DMS79 (cell line): Measurements from ENCODE around the gene SRXN1.
"Not testable (repeated sequence)": the region's sequence is repeated elsewhere in the genome, so short reads cannot be mapped to it uniquely, and the experiment has no call there.

ENCODE experiments used
- DNase-seq: peaks from one replicate; lab custom pipeline; 2025; lab: John Stamatoyannopoulos, UW

Gene SRXN1

DNA sequence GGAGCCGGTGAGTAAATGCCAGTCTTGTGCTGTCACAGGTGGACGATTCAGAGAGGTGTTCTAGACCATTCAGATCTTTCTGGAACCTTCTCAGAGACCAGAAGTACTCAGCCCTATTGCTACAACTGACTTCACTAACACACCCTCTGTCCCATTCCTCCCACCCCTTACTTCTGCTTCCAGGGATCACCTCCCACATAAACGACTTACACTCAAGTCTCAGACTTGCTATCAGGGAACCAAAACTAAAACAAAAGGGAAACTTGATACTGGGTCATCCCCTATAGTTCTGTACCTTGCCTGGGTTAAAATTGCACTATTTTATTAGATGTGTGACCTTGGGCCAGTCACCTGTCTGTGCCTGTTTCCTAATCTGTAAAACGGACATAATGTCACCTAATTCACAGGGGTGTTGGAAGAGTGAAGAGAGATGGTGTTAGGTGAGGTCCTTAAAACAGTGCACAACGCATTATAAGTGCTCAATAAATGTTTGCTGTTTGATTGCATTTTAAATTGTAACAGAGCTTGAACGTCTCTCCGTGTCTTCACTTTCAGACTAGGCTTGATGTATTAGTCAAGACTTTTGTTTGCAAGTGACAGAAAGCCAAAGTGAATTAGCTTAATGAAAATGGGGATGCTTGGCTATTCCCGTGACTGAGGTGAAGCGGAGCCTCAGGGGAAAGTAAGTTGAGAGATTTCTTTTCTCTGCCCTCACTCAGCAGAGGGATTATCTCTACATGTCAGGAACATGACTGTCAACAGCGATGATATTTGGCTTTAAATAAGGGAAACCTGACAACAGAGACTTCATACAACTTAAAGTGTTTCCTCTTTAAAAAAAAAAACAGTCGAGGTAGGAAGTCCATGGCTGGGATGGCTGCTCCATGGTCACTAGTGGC lies 3.0 kb upstream of the SRXN1 start:
- DNase-seq = no peak

DNA sequence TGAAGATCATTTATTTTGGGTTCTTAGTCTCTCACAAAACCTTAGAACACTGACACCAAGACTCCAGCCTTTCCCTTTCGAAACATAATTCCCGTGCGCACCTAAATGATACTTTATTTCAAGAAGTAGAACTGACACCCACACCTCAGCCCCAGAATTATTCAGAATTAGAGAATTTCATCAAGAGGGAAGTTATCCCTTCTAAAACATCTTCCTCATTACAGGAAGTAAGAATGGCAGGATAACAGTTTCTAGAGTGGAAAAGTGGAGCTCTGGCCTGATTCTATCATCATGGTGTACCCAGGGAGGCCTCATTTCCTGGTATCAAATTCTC lies 1.4 kb upstream of the SRXN1 start:
- no peak for DNase-seq

DNA sequence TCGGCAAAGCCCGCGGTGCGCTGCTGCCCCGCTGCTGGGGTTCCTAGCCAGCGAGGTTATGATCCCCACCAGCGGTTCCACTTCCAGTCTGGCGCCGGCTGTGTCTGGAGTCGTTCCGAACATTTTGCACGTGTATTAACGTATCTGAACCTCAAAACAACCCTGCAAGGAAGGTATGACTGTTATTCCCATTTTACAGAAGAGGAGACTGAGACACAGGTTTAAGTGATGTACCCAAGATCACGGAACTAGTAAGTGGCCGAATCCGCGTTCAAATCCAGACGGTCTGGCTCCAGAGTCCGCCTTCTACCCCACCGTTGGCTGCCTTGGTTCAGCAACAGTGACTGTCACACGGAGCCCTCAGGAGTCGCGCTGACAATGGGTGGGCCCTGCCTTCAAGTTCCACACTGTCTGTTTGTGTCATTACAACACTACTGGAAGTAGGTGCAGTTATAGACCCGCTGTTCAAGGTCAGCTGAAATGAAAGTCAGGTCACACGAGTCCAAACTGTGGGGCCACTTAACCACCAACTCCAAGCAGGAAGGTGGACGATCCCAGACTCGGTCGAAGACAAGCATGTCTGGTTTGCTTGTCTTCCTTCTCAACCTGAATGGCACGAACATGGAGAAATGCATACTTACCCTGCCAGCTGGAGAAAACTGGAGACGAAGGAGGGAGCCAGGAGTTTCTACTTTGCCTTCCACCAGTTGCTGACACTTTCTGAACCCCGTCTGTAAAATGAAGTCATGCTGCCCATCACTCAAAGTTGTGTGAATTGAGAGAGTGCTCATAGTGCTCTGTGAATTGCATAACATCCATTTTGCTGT lies 803 bp upstream of the SRXN1 start:
- no peak for DNase-seq

DNA sequence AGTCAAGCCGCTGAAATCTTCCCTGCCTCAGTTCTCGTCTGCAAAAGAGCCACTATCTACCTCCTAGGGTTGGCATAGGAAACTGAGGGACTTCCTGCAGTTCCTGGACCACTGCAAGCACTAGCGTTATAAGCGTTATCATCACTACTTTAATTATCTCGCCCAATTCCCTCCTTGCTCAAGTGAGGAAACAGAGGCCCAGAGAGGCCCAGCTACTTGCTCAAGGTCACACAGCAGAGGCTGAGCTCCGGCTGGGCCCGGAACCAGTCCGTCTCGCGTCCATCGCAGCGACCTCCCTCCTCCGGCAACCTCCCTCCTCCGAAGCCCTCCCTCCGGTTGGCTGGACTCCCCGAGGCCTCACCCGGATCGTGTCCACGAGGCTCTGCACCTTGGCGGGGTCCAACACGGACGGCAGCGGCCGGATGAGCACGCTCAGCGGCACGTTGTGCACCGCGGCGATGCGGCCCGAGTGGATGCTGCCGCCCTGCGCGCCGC lies 338 bp downstream of the SRXN1 start:
- no peak for DNase-seq

DNA sequence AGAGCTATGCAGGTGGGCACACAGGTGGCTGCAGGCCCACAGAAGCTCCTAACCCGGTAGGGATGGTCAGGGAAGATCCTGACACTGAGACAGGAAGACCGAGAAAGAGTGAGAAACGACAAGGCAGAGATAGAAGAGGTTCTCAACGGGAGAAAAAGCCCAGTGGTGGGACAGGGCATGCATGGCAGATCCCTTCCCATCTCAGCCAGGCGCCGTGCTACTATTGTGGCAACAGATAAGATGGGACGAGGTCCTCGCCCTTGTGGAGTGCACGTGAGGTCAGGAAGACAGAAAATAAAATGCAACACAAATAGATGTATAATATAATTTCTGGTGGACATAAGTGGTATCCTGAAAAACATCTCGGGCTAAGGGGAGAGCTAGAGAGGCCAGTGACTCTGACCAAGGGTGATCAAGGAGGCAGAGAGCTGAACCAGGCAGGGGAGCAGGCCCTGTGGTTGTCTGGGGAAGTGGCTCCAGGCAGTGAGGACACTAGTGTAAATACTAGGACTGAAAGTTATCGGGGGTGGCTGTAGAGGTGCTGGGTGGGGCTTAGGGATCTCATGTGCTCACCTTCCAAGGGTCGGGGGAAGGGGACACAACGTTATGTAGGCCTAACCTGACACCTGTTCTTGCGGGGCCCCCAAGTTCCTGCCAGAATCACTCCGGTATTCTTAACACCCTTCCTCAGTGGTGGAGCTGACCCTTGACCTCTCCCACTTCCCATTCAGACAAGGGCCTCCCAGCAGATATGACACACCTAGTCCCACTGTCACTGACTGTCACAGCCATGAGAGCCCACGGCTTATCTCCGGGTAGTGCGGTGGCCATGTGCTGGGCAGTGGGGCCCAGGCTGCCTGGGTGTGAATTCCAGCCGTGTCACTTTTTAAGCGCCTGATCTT lies 1.0 kb downstream of the SRXN1 start:
- no peak for DNase-seq

DNA sequence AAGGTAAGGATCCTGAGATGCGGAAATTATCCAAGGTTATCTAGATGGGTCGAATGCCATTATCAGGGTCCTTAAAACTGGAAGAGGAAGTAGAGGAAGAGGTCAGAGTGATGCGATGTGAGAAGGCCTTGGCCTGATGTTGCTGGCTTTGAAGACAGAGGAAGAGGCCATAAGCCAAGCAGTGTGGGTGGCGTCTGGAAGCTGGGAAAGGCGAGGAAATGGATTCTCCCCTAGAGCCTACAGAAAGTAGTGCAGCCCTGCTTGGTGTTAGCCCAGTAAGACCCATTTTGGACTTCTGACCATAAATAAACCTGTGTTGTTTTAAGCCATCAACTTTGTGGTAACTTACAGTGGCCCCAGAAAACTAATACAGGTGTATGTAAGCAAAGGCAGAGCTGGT lies 2.0 kb downstream of the SRXN1 start:
- DNase-seq = no peak

DNA sequence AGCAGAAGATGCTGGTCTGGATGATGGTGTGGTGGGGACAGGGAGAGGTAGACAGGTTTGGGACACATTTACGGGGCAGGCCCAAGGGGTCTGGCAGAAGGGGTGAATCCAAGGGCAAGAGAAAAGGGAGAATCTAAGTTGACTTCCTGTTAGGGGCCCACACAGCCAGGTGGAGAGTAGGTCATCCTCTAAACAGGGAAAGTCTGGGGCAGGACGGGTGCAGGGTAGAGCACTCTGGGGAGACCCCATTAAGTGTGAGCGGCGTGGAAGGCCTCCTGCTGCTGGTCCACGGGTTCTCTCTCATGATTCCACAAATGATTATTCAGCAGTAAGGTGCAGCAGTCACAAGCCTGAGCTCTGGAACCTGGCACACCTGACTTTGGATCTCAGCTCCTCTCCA lies 2.7 kb downstream of the SRXN1 start:
- no peak for DNase-seq

DNA sequence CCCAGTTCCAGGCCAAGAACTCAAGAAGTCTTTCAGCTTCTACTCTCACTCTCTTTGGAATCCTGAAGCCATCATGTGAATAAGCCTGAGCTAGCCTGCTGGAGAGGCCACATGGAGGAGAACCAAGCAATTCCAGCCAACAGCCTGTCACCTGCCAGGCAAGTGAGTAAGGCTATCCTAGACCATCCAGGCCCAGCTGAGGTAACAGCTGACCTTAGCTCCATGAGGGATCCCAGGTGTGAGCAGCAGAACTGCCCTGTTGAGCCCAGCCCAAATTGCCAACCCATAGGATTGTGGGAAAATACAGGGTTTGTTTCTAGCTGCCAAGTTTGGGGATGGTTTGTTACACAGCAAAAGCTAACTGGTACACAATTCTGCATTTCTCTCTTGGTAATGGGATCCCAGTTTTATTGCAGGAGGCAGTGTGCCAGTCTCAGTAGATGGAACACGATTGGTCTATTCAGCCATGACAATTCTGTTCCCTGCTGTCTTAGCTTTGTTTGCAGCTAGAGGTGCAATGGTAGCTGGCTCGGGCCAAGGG lies 5.5 kb downstream of the SRXN1 start:
- DNase-seq = no peak

DNA sequence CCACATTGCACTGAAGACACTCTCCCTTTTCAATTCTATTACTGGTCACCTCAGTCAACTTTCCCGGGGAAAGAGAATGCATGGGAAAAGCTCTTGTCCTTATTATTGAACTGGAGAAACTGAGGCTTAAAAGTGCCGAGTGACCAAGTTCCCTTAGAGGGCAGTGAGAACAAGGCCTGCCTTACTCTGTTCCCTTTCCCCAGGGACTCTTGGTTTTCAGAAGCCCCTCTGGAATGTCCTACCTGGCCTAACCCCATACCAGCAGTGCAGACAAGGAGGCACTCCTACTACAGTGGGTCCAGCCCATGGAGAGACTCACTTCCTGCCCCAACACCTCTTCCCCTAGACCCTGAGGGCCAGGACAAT lies 6.1 kb downstream of the SRXN1 start:
- DNase-seq = no peak

DNA sequence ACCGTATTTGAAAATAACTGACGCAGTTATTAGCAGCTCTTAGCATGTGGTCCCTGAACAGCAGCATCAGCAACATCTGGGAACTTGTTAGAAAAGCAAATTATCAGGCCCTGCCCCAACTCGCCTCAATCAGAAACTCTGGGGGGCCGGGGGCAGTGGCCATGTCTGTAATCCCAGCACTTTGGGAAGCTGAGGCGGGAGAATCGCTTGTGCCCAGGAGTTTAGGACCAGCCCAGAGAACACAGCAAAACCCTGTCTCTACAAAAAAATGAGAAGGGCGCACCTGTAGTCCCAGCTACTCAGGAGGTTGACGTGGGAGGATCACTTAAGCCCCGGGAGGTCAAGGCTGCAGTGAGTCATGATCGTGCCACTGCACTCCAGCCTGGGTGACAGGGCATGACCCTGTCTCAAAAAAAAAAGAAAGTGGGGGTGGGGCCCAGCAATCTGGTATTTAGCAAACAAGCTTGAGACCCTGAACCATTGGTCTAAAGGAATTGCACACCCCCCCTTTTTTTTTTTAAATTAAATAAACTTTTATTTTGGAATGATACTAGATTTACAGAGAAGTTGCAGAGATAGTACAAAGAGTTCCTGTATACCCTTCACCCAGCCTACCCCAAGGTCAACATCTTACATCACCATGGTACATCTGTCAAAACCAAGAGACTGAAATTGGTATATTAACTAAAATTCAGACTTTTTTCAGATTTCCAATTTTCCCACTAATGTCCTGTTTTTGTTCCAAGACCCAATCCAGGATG lies 6.7 kb downstream of the SRXN1 start:
- no peak for DNase-seq

DNA sequence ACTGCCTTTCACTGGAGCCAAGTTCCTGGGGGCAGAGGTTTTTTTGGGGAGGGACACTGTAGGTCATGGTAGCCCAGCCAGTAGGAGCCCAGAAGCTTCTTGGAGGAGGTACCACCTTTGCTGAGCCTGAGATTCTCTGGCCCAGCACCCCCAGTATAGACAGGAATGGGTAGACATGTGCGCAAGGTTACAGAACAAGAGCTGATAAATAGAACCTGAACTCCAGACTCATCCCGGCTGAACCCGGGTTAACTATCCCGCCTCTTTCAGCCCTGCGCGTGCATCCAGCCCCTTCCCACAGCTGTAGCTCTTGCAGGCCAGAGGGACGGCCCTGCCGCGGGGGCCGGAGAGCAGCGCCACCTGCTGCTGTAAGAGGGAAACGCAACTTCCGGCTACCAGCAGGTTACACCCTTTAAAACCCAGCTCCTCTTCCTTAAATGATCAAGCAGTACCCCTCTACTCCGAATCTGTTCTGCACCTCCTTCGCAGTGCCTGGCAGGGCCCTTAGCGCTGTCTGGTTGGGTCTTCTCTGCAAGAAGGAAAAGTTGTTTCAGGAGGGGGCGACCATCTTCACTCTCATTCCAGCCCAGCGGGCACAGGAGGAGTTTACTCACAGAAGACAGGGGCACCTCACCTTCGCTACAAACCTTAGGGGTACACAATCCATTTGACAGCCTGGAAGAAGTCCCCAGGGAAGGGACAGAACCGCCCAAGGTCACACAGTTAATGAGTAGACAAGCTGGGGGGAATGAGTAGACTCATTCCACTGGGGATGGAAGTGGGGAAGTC lies 7.5 kb downstream of the SRXN1 start:
- no peak for DNase-seq

DNA sequence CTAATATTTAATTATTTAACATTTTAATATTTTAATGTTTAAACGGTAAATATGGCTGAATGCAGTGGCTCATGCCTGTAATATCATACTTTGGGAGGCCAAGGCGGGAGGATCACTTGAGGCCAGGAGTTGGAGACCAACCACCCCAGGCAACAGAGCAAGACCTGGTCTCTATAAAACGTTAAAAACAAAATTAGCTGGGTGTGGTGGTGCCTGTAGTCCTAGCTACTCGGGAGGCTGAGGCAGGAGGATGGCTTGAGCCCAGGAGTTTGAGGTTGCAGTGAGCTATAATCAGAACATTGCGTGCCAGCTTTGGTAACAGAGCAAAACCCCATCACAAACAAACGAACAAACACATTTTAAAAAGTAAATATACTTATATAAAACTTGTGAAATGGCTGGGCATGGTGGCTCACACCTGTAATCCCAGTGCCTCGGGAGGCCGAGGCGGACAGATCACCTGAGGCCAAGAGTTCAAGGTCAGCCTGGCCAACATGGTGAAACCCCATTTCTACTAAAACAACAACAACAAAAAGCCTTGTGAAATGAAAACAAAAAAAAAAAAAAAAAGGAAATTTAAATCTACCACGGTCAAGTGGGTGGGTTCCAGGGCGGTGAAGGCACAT lies 8.2 kb downstream of the SRXN1 start:
- DNase-seq = no peak

DNA sequence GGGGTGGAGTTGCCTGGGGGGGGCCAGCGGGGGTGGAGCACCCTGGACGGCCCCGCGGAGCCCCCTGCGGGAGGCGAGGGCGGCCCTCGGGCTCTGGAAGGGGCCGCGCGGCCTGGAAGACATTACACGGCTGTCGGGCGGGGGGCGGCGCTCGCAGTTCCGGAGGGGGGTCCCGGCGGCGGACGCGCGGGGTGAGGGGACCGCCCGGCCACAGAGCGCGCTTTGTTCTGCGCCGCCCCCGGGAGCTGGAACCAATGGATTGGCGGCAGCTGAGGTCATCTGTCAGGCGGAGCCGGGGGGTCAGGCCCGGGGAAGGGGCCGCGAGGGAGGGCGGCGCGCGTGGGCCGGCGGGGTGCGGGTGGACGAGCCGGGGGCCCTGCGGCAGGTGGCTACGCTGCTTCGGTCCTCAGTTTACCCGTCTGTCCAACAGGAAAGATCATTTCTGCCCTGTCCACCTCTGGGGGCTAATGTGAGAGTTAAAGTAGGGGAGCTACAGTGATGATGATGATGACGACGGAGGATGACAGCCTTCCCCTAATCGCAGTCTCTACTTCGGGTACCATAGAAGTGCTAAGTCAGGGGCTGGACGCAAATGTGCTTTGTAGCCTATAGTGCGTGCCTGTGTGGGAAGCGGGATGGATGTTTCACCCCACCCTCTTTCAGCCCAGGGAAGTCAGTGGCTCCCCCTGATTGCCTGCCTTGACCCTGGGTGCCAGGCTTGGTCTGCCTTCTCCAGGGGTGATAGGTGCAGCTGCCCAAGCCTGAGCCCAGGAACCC lies 10.4 kb downstream of the SRXN1 start:
- DNase-seq = no peak

DNA sequence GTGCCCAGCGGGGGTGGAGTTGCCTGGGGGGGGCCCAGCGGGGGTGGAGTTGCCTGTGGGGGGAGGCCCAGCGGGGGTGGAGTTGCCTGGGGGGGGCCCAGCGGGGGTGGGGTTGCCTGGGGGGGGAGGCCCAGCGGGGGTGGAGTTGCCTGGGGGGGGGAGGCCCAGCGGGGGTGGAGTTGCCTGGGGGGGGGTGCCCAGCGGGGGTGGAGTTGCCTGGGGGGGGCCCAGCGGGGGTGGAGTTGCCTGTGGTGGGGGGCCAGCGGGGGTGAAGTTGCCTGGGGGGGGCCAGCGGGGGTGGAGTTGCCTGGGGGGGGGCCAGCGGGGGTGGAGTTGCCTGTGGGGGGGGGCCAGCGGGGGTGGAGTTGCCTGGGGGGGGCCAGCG lies 11.0 kb downstream of the SRXN1 start:
- not testable (repeated sequence) for DNase-seq

DNA sequence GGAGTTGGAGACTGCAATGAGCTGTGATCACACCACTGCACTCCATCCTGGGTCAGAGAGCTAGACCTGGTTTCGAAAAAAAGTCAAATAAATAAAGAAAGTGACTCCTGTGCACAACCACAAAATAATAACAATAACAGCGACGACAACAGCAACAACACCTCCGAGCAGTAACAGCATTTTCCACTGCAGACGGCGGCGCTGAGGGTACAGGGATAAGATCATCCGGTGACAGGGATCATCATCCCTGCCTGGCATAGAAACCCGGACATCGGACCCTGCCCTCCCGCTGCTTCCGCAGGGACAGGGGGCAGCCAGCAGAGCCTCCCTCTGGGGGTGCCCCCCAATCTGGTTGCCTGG lies 11.5 kb downstream of the SRXN1 start:
- DNase-seq = no peak

DNA sequence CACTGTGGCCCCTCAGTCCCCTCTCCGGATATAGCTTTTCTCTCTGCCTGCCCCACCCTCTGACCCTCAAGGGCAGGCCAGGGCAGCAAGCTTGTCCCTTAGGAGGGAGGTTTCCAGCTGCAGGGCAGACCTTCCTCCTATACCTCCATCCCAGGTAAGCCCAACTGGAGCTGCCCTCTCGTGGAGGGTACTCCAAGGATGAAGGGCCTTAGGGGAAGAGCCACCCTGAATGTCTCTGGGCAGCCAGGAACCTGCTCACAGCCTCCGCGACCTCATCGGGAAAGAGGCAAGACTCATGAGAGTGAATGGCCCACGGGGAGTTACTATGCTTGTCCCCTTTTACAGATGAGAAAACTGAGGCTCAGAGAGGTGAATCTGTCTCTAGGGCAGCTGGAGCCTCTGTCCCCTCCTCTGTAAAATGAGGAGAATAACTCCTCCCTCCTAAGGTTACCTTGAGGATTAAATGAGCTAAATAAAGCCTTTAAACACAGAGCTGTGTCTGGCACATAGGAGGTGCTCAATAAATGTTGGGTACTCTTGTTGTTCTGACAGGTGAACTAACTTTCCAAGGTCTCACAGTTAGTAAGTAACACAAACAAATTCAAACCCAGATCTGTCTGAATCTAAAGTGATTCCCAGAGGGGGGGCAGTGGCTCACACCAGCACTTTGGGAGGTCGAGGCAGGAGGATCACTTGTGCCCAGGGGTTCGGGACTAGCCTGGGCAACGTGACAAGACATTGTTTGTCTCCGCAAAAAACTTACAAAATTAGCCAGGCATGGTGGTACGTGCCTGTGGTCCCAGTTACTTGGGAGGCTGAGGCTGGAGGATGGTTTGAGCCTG lies 12.1 kb downstream of the SRXN1 start:
- DNase-seq = no peak

DNA sequence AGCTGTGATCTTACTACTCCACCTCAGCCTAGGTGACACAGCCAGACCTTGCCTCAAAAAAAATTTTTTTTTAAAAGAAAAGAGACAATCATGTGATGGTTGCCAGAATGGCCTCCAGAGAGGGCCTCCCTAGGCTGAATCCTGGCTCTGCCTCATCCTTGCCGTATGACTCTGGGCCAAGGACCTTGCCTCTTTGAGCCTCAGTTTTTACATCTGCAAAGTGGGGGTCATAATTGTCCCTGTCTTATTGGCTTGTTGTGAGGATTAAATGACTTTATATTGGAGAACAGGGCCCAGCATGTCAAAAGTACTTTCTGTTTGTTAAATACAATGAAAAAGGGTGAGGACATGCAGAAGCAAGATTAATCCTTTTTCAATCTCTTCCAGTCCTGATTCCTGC lies 14.4 kb downstream of the SRXN1 start:
- no peak for DNase-seq

DNA sequence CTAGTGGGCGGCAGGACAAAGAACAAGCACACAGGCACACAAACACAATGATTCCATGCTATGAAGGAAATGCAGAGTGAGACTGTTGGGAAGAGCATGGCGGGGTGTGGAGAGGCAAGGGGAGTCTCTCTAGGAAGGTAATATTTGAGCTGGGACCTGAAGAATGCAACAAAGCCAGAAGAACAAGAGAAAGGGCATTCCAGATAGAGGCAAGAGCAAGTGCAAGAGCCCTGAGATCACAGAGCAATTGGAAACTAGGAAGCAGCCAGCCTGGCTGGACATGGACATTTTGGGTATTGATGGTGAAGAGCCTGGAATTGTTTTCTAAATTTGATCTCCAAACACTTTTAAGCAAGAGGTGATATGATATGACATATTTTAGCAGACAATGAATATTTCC lies 15.4 kb downstream of the SRXN1 start:
- no peak for DNase-seq
